HG03521 (cell line): ENCODE measurements around the gene TRANK1.
"Not testable (repeated sequence)": the region's sequence is repeated elsewhere in the genome, so short reads cannot be mapped to it uniquely, and the experiment has no call there.

Experiments used
- ATAC-seq: cut with Tn5 transposase; IDR thresholded peaks from one replicate; pipeline ENCODE4 v1.9.1; 2021; ENCODE audit warnings: mild to moderate bottlenecking, moderate library complexity; ENCODE audit not compliant: unreplicated experiment

Gene TRANK1

GRCh38 chr3:36957862-36958686 lies 13.2 kb upstream of the TRANK1 start:
- ATAC-seq: no peak

GRCh38 chr3:36957063-36957462 lies 12.2 kb upstream of the TRANK1 start:
- ATAC-seq: no peak

- no peak for ATAC-seq
These were observed 11.3 kb upstream of the TRANK1 start for GRCh38 chr3:36956155-36956554.

DNA sequence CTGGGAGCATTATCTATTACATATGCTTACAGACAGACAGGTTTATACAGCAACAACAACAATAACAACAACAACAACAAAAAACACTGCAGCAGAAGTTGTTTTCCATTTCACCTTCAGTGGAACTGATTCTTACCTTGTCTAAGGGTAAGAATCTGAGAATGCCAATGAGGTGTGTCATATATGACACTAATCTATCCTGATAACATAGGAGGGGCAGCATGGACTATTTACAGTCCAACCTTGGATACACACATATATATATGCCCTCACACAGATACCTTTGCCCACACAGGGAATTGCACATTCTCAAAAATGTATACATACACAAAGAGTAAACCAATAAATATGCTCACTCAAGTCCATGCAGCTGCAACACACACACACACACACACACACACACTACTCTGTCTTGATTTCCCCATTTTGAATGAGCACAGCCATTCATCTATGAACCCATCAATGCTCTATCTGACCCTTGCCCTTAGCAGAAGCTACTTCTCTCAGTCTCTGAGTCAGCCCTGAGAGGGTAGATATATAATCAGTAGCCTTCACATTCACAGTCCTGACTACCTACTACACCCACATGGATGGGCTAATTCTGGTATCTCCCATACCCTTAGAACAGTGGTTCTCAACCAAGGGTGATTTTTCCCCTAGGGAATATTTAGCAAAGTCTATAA lies 9.7 kb upstream of the TRANK1 start:
- ATAC-seq: no peak

DNA sequence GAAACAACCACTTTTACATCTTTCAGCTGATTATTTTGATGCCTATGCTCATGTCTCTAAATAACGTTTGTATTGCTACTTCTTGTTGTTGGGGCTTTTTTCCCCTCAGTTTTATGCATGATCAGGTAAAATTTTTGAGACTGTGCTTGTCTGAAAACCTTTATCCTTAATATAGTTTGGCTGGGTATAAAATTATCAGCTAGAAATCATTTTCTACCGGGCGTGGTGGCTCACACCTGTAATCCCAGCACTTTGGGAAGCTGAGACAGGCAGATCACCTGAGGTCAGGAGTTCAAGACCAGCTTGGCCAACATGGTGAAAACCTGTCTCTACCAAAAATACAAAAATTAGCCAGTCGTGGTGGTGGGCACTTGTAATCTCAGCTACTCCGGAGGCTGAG lies 3.0 kb upstream of the TRANK1 start:
- not testable (repeated sequence) for ATAC-seq

DNA sequence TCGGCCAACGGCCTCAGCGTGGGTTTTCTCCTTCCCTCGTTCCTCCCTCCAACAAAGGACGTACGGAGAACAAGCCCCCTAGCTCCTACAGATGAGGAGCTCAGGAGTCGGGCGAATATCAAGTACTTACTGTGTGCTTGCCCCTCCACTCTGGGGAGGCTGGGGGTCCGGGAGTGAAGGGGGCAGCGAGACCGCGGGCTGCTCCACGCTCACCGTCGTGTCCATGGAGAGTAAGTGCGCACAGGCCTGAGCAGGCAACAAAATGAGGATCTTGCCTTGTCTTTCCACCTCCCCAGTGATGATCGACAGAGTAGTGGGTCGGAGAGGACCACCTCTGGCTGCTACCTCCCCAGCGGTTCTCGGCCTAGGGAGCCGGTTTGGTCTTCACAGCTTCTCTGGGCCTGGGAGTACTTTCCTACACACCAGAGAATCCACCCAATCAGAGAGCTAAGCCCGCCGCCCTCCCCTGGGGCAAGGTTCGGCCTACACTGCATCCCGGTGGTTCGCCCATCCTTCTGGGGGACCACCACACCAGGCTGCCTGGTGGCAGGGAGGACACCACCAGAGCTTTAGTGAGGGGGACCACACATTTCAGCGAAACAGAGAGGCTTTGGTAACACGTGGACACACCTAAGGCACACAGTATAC lies 603 bp upstream of the TRANK1 start:
- ATAC-seq: no peak

DNA sequence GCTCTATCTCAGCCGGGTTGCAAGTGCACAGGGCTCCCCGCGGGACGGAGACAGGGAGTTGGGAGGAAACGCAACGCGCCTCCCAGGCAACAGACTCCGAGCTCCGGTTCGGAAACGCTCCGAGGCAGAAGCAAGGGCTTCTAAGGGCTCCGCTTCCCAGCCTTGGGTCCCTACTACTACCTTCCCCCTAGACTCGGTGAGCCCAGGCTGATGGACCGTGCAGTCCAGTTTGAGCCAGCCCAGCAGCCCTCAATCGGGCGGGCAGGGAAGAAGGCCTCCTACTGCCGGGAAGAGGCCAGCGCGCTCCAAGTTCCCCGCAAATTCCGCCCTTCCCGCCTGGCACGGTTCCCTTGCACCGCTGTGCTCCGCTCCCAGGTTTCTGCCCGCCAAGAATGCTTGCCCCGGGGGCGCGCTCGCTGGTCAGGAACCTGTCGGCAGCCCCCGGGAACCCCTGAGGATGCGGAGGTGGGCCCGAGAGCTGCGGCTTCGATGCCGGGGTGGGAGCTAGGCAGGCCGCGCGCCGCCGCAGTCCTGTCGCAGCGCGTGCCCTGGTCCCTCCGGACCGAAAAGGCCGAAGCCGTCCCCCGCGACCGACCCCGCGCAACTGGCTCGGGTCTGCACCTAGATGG lies 728 bp downstream of the TRANK1 start:
- ATAC-seq: peak; percentile 49

DNA sequence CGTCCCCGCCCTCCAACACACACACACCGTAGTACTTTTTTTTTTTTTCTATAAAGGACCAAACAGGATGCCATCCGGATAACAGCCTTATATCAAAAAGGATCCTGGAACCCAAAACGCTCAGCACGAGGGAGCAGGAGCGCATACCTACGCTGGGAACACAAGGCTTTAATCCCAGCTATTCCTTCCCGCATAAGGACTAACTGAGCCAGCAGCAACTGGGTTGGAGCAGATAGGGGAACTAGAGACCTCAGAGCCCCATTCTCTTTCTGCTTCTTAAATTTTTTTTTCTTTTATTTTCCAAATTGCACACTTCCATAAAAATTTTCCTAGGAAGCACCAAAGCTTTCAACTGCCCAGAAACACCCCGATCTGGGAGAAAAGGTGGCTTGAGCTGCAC lies 1.3 kb downstream of the TRANK1 start:
- no peak for ATAC-seq

- no peak for ATAC-seq
These were observed 2.1 kb downstream of the TRANK1 start for GRCh38 chr3:36942638-36943248.

DNA sequence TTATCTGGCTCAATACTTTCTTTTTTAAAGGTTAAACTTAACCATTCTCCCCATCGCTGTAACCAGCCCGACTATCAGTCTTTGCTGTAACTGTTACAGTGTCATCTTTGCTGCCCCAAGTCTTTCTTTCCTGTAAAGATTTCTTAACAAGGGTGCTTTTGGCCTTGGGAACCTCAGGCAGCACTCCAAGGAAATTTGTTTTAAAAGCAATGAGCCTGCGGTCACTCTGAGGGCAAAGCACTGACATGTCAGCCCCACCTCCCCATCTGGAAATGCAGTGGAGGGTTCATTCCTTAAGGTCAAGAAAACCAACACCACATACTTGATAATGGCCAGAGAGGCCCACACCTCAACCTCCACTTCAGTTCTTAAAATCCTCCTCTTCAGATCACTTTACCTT lies 3.2 kb downstream of the TRANK1 start:
- no peak for ATAC-seq

GRCh38 chr3:36941162-36941561 lies 3.7 kb downstream of the TRANK1 start:
- no peak for ATAC-seq

- ATAC-seq: no peak
These were observed 7.4 kb downstream of the TRANK1 start for GRCh38 chr3:36937492-36937891.

GRCh38 chr3:36933540-36934296 lies 11.1 kb downstream of the TRANK1 start:
- no peak for ATAC-seq

DNA sequence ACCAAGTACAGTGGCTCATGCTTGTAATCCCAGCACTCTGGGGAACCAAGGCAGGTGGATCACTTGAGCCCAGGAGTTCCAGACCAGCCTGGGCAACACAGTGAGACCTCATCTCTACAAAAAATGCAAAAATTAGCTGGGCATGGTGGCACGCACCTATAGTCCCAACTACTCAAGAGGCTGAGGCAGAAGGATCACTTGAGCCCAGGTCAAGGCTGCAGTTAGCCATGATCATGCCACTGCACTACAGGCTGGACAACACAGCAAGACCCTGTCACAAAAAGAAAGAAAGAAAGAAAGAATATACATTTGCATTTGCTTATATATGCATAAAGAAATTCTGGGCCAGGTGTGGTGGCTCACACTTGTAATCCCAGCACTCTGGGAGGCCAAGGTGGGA lies 13.4 kb downstream of the TRANK1 start:
- not testable (repeated sequence) for ATAC-seq

DNA sequence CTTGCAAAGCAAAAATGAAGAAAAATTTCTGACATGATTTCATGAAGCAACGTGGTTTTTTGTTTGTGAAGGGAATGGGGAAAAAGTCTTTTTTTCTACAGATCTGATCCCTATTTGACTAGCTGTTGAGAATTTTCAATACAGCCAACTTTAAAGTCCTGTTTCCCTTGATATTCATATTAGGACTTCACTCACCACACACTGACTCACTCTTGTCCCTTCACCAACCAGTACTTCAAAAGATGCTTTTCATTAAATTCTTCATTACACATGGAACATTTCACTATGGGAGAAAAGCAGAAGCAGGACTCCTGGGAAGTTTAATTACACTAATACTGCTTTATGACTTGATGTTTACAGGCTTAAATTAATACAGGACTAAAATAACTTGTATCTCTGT lies 16.6 kb downstream of the TRANK1 start:
- ATAC-seq: no peak

DNA sequence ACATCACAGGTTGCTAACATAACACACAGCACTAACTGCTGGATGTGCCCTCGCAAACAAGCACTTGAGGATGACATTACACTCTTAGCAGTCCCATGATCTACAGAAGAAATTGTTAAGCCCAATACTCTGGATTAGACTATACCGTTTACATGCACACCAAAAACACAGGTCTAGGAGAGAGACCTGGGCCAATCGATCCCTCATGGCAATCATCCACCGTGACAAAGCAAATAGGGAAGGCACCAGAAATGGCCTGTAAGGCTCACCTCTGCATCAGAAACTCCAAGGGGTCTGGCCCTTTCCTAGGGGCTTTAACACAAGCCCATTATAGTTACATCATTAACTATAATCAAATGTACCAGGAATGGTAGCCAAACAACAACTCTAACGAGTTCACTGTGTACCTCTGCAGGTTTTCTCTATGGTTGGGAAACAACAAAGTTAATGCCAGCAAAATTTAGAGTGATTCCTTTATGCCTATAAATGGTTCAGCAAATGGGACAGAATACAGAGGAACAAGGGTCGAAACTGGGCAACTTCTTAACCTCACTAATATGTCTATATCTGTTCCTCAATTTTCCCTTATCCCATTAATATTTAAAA lies 18.5 kb downstream of the TRANK1 start:
- ATAC-seq: no peak

DNA sequence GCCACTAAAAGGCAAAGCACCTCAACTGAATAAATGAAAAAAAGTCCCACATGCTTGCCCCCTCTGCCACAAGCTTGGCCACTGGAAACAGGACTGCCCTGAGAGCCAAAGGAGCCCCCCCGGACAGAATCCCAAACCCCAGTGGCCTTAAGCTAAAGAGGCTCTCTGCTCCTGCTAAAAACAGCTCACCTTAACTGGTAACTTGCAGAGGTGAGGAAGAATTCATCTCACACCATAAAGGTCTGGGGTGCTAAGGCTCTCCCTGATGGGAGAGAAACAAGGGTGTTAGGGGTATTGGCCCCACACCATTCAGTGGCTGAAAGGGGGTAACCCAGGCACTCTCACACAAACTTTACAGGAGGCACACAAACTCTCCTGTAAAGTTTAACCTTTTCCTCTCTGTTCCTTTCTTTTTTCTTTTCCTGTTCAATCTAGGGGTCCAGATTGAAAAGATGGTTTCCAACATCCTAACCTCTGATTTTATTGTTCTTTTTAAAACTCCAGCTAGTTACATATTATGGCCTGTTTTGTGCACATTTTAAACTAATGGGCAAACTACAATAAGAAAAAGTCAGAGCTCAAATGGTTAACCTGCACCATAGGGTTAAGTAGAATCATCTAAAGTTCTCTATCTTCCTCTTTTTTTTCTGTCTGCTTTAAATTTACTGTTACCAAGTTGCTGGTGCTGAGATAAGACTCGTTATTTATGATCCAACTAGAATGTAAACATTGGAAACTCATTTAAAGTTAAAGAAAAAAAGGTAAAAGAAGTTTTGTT lies 19.9 kb downstream of the TRANK1 start:
- no peak for ATAC-seq

DNA sequence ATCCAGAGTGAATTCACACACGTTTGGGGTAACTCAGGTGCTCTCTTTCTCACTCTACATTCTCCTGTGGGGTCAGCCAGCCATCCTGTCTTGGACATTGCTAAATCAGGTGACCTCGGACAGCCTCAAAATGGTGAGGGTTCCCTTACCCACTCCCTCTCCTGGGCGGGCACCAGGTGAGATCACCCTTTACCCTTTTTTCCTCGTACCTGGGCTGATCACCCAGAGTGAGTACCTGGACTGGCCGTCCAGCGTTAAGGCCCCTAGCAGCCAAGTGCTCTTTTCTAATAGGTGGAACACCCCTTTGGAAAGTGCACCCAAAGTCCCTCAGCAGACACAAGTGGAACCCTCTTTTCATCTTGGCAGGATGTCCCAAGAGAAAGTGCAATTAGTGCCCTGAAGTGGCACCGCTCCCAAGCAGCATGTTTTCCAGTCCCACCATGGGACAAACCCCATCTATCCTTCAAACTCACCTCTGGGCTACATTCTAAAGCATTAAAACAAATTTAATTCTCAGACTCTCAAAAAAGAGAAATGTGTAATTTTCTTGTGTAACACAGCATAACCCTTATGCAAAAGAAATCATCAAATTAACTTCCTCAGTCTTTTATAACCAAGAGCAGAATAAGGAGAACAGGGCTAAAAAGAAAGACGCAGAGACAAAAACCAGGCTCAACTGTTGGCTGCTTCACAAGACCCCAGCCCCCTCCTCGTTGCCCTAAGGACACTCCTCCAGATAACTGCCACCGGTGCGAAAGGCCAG lies 20.7 kb downstream of the TRANK1 start:
- ATAC-seq: no peak
